Stomach (tissue), 9 donors: ENCODE measurements around the gene PPP4R2. TPM values are rescaled to one million over a fixed set of nuclear protein-coding genes. Genes with fewer than 3 reads are reported as not detected.

Experiments used
- DNase-seq, 2 donors: peaks; one replicate each; pipeline versions ENCODE4 v3.0.0 to v3.0.0-alpha.2; 2013 to 2019
- H3K27ac ChIP-seq, 5 donors: fragments of 200-600 bp in 4 of 5; sonication (generic) in 4 of 5; one replicate each; pipeline ENCODE4 v1.5.1; 2013 to 2019; ENCODE audit warnings: mild to moderate bottlenecking in 1 of 5, moderate library complexity in 1 of 5
- H3K27me3 ChIP-seq, 3 donors: fragments of 200-600 bp; sonication (generic); one replicate each; pipeline ENCODE4 v1.5.1; 2017 to 2019; ENCODE audit warnings: mixed run types in 1 of 3
- H3K36me3 ChIP-seq, 4 donors: fragments of 200-600 bp; sonication (generic); 1 replicate in 3 of 4; 2 replicates in 1 of 4; pipeline ENCODE4 v1.5.1; 2016 to 2019
- H3K4me1 ChIP-seq, 4 donors: fragments of 200-600 bp; sonication (generic); one replicate each; pipeline ENCODE4 v1.5.1; 2016 to 2019
- H3K4me3 ChIP-seq, 4 donors: fragments of 200-600 bp; sonication (generic) in 3 of 4; one replicate each; pipeline ENCODE4 v1.5.1; 2016 to 2019; ENCODE audit warnings: mild to moderate bottlenecking in 1 of 4
- H3K9me3 ChIP-seq, 4 donors: fragments of 200-600 bp; sonication (generic); one replicate each; pipeline ENCODE4 v1.5.1; 2016 to 2019
- CTCF ChIP-seq, 7 experiments: fragments of 450-650 bp in 4 of 7; fragments of 200-600 bp in 3 of 7; sonication (generic) in 3 of 7; IDR thresholded peaks; one replicate each; pipeline ENCODE4 v1.5.1; 2016 to 2019; ENCODE audit warnings: antibody characterized with exemption in 7 of 7, control low read depth in 2 of 7, mild to moderate bottlenecking in 1 of 7
- EP300 ChIP-seq: sonication (generic); formaldehyde crosslinking; IDR thresholded peaks from one replicate; pipeline ENCODE4 v1.6.1; 2017; ENCODE audit warnings: antibody characterized with exemption
- POLR2A ChIP-seq, 4 donors: fragments of 450-650 bp; IDR thresholded peaks; one replicate each; pipeline ENCODE4 v1.6.1; 2016; ENCODE audit warnings: antibody characterized with exemption in 4 of 4, control low read depth in 2 of 4, mild to moderate bottlenecking in 1 of 4, moderate library complexity in 1 of 4
- POLR2AphosphoS5 ChIP-seq, 3 donors: sonication (generic); formaldehyde crosslinking; IDR thresholded peaks; one replicate each; pipeline ENCODE4 v1.6.1; 2016; ENCODE audit warnings: antibody characterized with exemption in 3 of 3
- WGBS, 5 donors: extraction: QIAGEN DNeasy Blood & Tissue Kit in 3 of 5; methylation state at CpG; one replicate each; pipeline versions ENCODE4 v1.1.5 to v1.1.7; 2013 to 2018; 5-methylcytosine and 5-hydroxymethylcytosine counted together
- intact Hi-C: fragments of 100-400 bp; cut with DNase I; formaldehyde crosslinking; loops from one replicate; pipeline ENCODE4 v1.15.1; 2023; ENCODE audit warnings: low total_unique reads
- polyA plus RNA-seq, 3 donors: library from polyadenylated mRNA; stranded (reverse); fragments of 200-250 nt; gene quantifications; one replicate each; pipeline ENCODE4 v1.2.3, GENCODE V29; 2013
- total RNA-seq, 5 donors: library from RNA; depleted of rRNA; stranded (reverse); fragments of >200 nt; gene quantifications; one replicate each; pipeline versions ENCODE4 v1.1.0 to v1.2.3, GENCODE V29; 2014 to 2016
- donor health status: healthy with polysubstance abuse.
- donor health status: Bipolar disorder and iron deficiency.
- donor health status: healthy.

PPP4R2 gene
- total and polyA plus RNA-seq, 8 donors = 10.7 to 100 (median 21.8) TPM

GRCh38 chr3:73024836-73025235, 28.2 kb downstream of the PPP4R2 start:
- H3K4me3 ChIP-seq = no peak overlapping the region
- H3K9me3 ChIP-seq = no peaks in the 10 kb centered on the region
- H3K27me3 ChIP-seq = no peaks in the 10 kb centered on the region
- H3K4me1 ChIP-seq = peaks cover 29 to 91% (median 60%) of the 10 kb centered on the region in 4 donors
- intact Hi-C loops = no loop called here
- no peak overlapping the region for H3K27ac ChIP-seq
- TF ChIP-seq EP300 = no peak
- no peak for TF ChIP-seq POLR2A (IDR thresholded peaks at IDR 0.05)
- TF ChIP-seq POLR2AphosphoS5 (IDR thresholded peaks at IDR 0.05) = no peak
- no peak for TF ChIP-seq CTCF (IDR thresholded peaks at IDR 0.05)
- H3K36me3 ChIP-seq = peaks cover 0 to 7% (median 0%) of the 10 kb centered on the region in 4 donors
- DNase-seq = peak in 1 of 2 donors; percentile 30

DNA sequence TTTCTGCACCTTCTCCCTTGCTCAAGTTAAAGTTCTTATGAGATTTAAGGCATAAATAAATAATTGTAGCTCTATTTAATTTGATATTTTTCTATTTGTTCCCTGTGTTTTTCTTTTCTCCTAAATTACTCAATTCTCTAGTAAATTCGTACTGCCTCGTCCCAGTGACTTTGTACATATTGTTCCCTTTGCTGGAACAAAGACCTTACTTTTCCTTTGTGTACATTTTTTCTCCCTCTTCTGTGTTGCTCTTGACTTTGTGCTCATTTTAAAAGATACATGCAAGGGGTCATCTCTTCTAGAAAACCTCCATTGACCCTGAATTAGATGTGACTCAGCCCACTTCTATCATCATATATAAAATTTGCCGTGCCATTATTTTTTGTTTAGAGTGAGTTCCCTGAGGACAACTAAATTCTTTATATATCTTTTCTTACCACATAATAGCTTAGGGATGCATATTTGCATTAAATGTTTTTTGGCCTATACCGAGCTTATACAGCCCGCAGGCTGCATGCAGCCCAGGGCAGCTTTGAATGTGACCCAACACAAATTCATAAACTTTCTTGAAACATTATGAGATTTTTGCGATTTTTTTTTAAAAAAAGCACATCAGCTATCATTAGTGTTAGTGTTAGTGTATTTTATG, 29.6 kb downstream of the PPP4R2 start:
- Histone ChIP-seq H3K27me3 (no peaks in the 10 kb centered on the region), H3K4me1 (peaks cover 31 to 82% (median 58%) of the 10 kb centered on the region in 4 donors), H3K4me3 (no peak overlapping the region), H3K36me3 (peaks cover 0 to 7% (median 0%) of the 10 kb centered on the region in 4 donors), H3K9me3 (no peaks in the 10 kb centered on the region), H3K27ac (no peak overlapping the region)
- WGBS, 5 donors = 65 to 85% (median 75%) methylated on average over 6 of the region's 6 CpGs
- intact Hi-C loops = no loop called here
- no peak for TF ChIP-seq CTCF (IDR thresholded peaks at IDR 0.05)
- TF ChIP-seq POLR2AphosphoS5 (IDR thresholded peaks at IDR 0.05) = no peak
- TF ChIP-seq EP300 = no peak
- TF ChIP-seq POLR2A (IDR thresholded peaks at IDR 0.05) = no peak
- DNase-seq = no peak

DNA sequence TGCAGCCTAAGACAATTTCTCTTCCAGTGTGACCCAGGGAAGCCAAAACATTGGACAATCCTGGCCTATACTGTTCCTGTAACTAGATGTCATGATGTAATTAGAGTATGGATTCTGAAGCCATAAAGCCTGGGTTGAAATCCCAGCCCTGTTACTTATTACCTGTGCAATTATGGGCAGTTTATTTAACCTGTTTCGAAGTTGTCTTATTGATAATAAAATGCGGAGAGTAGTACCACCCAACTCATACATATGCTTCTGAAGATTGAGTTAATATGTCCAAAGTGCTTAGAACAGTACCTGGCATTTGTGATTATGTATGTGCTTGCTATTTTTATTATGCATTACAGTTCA, 30.1 kb downstream of the PPP4R2 start:
- no peaks in the 10 kb centered on the region for H3K9me3 ChIP-seq
- H3K4me1 ChIP-seq = peaks cover 31 to 81% (median 57%) of the 10 kb centered on the region in 4 donors
- no peak overlapping the region for H3K27ac ChIP-seq
- no peak overlapping the region for H3K4me3 ChIP-seq
- no peak for DNase-seq
- no peak for TF ChIP-seq EP300
- TF ChIP-seq CTCF (IDR thresholded peaks at IDR 0.05) = no peak
- no peak for TF ChIP-seq POLR2AphosphoS5 (IDR thresholded peaks at IDR 0.05)
- TF ChIP-seq POLR2A (IDR thresholded peaks at IDR 0.05) = no peak
- intact Hi-C loops = no loop called here
- H3K36me3 ChIP-seq = peaks cover 0 to 7% (median 0%) of the 10 kb centered on the region in 4 donors
- no peaks in the 10 kb centered on the region for H3K27me3 ChIP-seq
- 39 to 93% (median 81%) methylated on average over 2 of the region's 2 CpGs for WGBS, 5 donors

GRCh38 chr3:73028803-73029202, 32.2 kb downstream of the PPP4R2 start:
- H3K4me3 ChIP-seq = no peak overlapping the region
- no peaks in the 10 kb centered on the region for H3K27me3 ChIP-seq
- peaks cover 0 to 7% (median 0%) of the 10 kb centered on the region in 4 donors for H3K36me3 ChIP-seq
- TF ChIP-seq CTCF (IDR thresholded peaks at IDR 0.05) (no peak), EP300 (no peak), POLR2AphosphoS5 (IDR thresholded peaks at IDR 0.05) (no peak), POLR2A (IDR thresholded peaks at IDR 0.05) (no peak)
- intact Hi-C loops = no loop called here
- no peaks in the 10 kb centered on the region for H3K9me3 ChIP-seq
- peaks cover 31 to 85% (median 54%) of the 10 kb centered on the region in 4 donors for H3K4me1 ChIP-seq
- 67 to 94% (median 68%) methylated on average over 4 of the region's 4 CpGs for WGBS, 5 donors
- DNase-seq = no peak
- H3K27ac ChIP-seq = peak overlapping the region in 2 of 5 donors; percentile 19 to 21
